ENCODE results near the gene SCLY.
A peak's percentile ranks its signal among the peaks of the same experiment; 100 is the strongest.

Gene SCLY

DNA sequence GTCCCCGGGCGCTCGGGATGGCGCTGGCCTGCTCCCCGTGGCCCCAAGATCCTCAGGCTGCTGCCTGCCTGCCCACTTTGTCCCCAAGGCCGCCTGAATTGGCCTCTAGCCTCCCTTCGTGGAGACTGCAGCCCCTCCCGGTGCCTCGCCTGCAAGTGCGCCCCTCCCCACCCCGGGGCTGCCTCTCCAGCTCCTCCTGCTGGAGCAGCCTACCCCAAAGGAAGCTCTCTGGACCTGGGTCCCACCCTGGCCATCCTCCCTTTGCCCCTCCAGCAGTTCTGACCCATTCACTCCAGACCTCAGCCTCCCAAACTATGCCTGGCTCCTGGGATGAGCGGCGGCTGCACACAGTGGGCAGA, 45.5 kb downstream of the SCLY start:
- TF ChIP-seq CREB1 (IDR thresholded peaks at IDR 0.05; ENCODE audit: low read depth) (no peak), TAF1 (IDR thresholded peaks at IDR 0.05; ENCODE audit: low read depth) (no peak), YY1 (IDR thresholded peaks at IDR 0.05; ENCODE audit: low read depth) (no peak), EGR1 (IDR thresholded peaks at IDR 0.05) (no peak), TCF12 (IDR thresholded peaks at IDR 0.05; ENCODE audit: low read depth) (no peak), ZBTB7A (IDR thresholded peaks at IDR 0.05; ENCODE audit: low read depth) (no peak), FOXM1 (IDR thresholded peaks at IDR 0.05; ENCODE audit: borderline replicate concordance, low read depth) (no peak), EP300 (IDR thresholded peaks at IDR 0.05; ENCODE audit: borderline replicate concordance) (no peak), NFIC (IDR thresholded peaks at IDR 0.05) (no peak), TEAD4 (IDR thresholded peaks at IDR 0.05) (no peak), RAD21 (IDR thresholded peaks at IDR 0.05; ENCODE audit: low read depth) (no peak), CEBPB (IDR thresholded peaks at IDR 0.05) (no peak), USF1 (IDR thresholded peaks at IDR 0.05) (no peak)
- TF ChIP-seq, protein P1, sequence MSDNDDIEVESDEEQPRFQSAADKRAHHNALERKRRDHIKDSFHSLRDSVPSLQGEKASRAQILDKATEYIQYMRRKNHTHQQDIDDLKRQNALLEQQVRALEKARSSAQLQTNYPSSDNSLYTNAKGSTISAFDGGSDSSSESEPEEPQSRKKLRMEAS (IDR thresholded peaks at IDR 0.05) = no peak
- TF ChIP-seq, protein P2, sequence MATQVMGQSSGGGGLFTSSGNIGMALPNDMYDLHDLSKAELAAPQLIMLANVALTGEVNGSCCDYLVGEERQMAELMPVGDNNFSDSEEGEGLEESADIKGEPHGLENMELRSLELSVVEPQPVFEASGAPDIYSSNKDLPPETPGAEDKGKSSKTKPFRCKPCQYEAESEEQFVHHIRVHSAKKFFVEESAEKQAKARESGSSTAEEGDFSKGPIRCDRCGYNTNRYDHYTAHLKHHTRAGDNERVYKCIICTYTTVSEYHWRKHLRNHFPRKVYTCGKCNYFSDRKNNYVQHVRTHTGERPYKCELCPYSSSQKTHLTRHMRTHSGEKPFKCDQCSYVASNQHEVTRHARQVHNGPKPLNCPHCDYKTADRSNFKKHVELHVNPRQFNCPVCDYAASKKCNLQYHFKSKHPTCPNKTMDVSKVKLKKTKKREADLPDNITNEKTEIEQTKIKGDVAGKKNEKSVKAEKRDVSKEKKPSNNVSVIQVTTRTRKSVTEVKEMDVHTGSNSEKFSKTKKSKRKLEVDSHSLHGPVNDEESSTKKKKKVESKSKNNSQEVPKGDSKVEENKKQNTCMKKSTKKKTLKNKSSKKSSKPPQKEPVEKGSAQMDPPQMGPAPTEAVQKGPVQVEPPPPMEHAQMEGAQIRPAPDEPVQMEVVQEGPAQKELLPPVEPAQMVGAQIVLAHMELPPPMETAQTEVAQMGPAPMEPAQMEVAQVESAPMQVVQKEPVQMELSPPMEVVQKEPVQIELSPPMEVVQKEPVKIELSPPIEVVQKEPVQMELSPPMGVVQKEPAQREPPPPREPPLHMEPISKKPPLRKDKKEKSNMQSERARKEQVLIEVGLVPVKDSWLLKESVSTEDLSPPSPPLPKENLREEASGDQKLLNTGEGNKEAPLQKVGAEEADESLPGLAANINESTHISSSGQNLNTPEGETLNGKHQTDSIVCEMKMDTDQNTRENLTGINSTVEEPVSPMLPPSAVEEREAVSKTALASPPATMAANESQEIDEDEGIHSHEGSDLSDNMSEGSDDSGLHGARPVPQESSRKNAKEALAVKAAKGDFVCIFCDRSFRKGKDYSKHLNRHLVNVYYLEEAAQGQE (IDR thresholded peaks at IDR 0.05; ENCODE audit: low read depth) = no peak

DNA sequence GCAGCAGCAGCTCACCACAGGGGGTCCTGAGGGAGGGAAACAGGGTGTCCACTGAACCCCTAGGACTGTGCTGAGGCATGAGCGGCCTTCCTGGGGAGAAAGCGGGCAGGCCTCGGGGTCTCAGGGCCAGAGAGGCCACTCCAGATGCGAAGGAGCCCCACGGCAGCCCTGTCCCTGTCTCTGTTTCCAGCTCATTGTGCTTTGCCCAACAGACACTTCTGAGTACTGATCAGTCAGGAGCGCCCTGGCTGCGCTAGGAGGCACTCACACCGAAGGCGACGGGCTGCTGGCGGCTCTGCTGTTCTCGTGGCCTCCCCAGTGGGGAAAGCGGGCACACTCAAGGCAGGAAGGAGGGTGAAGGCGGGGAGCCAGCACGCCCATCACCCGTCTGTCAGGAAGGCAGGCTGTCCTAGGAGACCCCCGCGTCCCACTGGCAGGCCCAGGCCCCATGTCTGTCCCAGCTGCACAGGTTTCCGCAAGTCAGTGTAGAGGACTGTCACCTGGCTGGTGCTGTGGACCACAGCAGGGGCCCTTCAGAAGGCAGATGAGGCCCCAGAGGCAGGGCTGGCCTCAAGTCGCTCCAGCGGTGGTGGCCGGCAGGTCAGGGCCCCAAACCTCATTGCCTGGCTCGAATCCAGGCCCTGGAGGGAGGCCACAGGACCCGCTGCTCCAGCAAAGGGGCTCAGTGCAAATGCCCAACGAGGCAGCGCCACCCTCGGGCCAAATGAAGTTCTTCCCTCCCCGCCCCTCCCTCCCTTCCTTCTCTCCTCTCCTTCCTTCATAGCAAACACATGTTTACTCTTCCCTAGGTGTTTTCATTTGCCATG, 46.1 kb downstream of the SCLY start:
- peak; percentile 51 for TF ChIP-seq RAD21 (IDR thresholded peaks at IDR 0.05; ENCODE audit: low read depth)
- no peak for TF ChIP-seq USF1 (IDR thresholded peaks at IDR 0.05)
- no peak for TF ChIP-seq EP300 (IDR thresholded peaks at IDR 0.05; ENCODE audit: borderline replicate concordance)
- TF ChIP-seq CEBPB (IDR thresholded peaks at IDR 0.05) = no peak

DNA sequence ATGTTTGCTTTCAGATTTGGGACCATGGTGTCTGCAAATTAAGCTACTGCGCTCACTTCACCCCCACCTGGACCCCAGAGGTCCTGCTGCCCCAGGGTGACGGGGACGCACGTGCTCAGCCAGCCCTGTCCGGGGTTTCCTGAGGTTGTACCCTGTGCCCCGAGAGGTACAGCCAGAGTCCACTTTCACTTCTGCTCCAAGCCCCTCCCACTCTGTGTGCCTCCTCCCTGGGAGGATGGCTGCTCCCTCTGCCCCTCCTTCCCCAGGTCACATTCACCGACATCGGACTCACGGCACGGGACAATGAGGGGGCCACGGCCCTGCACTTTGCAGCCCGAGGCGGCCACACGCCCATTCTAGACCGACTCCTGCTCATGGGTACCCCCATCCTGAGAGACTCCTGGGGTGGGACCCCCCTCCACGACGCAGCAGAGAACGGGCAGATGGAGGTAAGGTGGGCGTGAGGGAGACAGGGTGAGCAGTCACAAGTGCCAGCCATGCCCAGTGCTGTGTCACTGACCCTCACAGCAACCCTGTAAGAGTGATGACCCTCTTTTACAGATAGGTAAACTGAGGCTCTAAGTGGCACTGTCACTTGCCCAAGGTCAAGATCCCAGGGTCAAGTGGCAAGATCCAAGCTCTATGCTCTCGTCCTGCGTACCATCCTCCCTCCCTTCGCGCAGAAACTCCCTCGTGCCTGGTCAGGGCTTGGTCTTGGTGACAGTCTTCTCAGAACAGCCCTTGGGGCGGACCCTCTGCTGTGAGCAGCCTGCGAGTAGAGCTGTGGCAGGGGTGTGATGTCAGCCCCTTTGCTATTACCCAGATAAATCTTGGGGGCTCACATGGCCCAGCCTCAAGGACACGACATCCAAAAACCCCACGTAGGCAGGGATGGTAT, 47.0 kb downstream of the SCLY start:
- TF ChIP-seq ZBTB7A (IDR thresholded peaks at IDR 0.05; ENCODE audit: low read depth) (no peak), TCF12 (IDR thresholded peaks at IDR 0.05; ENCODE audit: low read depth) (no peak), CREB1 (IDR thresholded peaks at IDR 0.05; ENCODE audit: low read depth) (no peak), TAF1 (IDR thresholded peaks at IDR 0.05; ENCODE audit: low read depth) (no peak), YY1 (IDR thresholded peaks at IDR 0.05; ENCODE audit: low read depth) (no peak), EP300 (IDR thresholded peaks at IDR 0.05; ENCODE audit: borderline replicate concordance) (no peak), CEBPB (IDR thresholded peaks at IDR 0.05) (no peak)

DNA sequence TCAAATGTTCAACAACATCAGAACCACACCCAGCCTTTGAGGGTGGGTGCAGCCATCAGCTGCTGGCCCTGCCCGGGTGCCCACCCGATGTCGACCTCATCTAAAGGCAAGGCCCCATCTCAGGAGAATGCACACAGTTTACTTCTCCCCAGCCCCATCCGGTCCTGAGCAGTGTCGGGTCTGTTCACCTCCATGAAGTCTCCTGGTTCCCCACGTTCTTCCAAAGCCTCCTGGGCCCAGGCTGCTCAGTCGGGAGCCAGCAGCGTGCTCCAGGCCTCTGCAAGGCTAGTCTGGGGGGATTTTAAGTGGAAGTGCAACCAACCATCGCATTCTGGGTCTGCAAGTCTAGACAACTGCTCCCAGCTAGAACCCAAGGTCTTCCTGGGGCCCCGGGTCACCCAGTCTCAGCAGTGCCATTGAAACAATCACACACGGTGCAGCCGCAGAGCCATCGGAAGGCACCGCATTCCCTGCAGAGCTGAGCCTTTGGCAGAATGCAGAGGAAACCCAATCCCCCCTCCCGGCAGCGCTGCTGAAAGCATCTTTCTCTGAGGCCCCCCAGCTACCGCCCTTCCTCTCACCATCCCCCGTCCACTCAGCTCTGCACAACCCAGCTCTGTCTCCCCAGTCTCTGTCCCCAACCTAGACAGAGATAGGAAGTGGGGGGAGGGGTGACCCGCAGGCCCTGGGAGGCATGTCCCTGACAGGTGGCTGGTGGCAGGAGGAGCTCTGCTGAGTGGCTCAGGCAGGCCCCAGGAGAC, 47.8 kb downstream of the SCLY start:
- no peak for TF ChIP-seq CREB1 (IDR thresholded peaks at IDR 0.05; ENCODE audit: low read depth)
- TF ChIP-seq, protein P2 (IDR thresholded peaks at IDR 0.05; ENCODE audit: low read depth) = no peak
- no peak for TF ChIP-seq YY1 (IDR thresholded peaks at IDR 0.05; ENCODE audit: low read depth)
- TF ChIP-seq ZBTB7A (IDR thresholded peaks at IDR 0.05; ENCODE audit: low read depth) = no peak
- no peak for TF ChIP-seq CEBPB (IDR thresholded peaks at IDR 0.05)
- TF ChIP-seq, protein P1 (IDR thresholded peaks at IDR 0.05) = no peak
- no peak for TF ChIP-seq FOXM1 (IDR thresholded peaks at IDR 0.05; ENCODE audit: borderline replicate concordance, low read depth)
- TF ChIP-seq EP300 (IDR thresholded peaks at IDR 0.05; ENCODE audit: borderline replicate concordance) = no peak
- no peak for TF ChIP-seq TCF12 (IDR thresholded peaks at IDR 0.05; ENCODE audit: low read depth)
- TF ChIP-seq TEAD4 (IDR thresholded peaks at IDR 0.05) = no peak
- no peak for TF ChIP-seq NFIC (IDR thresholded peaks at IDR 0.05)
- no peak for TF ChIP-seq TAF1 (IDR thresholded peaks at IDR 0.05; ENCODE audit: low read depth)
- no peak for TF ChIP-seq EGR1 (IDR thresholded peaks at IDR 0.05)
- no peak for TF ChIP-seq USF1 (IDR thresholded peaks at IDR 0.05)
